Pancreas (tissue), 10 donors: ENCODE data around the gene EPYC. TPM values are rescaled to one million over a fixed set of nuclear protein-coding genes. Genes with fewer than 3 reads are reported as not detected.

ENCODE experiments used
- ATAC-seq, 4 donors: fragments of 200-7000 bp; cut with Tn5 transposase; one replicate each; pipeline versions ENCODE4 v1.8.0 to v1.9.1; 2020; ENCODE audit warnings: mild to moderate bottlenecking in 4 of 4, moderate library complexity in 4 of 4
- DNase-seq, 6 donors: peaks; one replicate each; pipeline ENCODE4 v3.0.0-alpha.2; 2020
- FAIRE-seq: peaks from 2 replicates; lab custom pipeline; 2012; peaks lifted over from hg19 to GRCh38; lab: Jason Lieb, UNC
- H3K27ac ChIP-seq, 4 donors: fragments of 200-600 bp; sonication (generic); 1 replicate in 3 of 4; 2 replicates in 1 of 4; pipeline versions ENCODE4 v1.5.0 to v1.8.0; 2020
- H3K27me3 ChIP-seq, 4 donors: fragments of 200-600 bp; one replicate each; pipeline ENCODE4 v1.8.0; 2021
- H3K36me3 ChIP-seq, 3 donors: fragments of 200-600 bp; sonication (generic) in 1 of 3; one replicate each; pipeline versions ENCODE4 v1.5.0 to v1.8.0; 2020 to 2021
- H3K4me1 ChIP-seq, 3 donors: fragments of 200-600 bp; one replicate each; pipeline ENCODE4 v1.8.0; 2021
- H3K4me3 ChIP-seq, 4 donors: fragments of 200-600 bp; sonication (generic) in 2 of 4; one replicate each; pipeline versions ENCODE4 v1.5.0 to v1.8.0; 2020 to 2021
- H3K9me3 ChIP-seq, 4 donors: fragments of 200-600 bp; one replicate each; pipeline ENCODE4 v1.8.0; 2021
- CTCF ChIP-seq, 4 donors: fragments of 200-600 bp; sonication (generic) in 3 of 4; IDR thresholded peaks; one replicate each; pipeline versions ENCODE4 v1.5.0 to v1.8.0; 2021; ENCODE audit warnings: antibody characterized with exemption in 4 of 4
- WGBS, 2 donors: extraction: QIAGEN DNeasy Blood & Tissue Kit; methylation state at CpG; one replicate each; pipeline ENCODE4 v1.1.7; 2013; 5-methylcytosine and 5-hydroxymethylcytosine counted together
- intact Hi-C, 3 donors: fragments of 100-400 bp; cut with DNase I; formaldehyde crosslinking; loops; one replicate each; pipeline versions ENCODE4 v1.11.1 to v1.14.2; 2022
- polyA plus RNA-seq, 2 donors: library from polyadenylated mRNA; stranded (reverse); fragments of 200-250 nt; gene quantifications; one replicate each; pipeline ENCODE4 v1.2.3, GENCODE V29; 2013
- total RNA-seq, 6 donors: library from RNA; stranded (reverse); fragmentation: NEBNext Ultra II Directional in 4 of 6; extraction: Animal tissue kit (Norgen Biotek cat#: 25700) in 4 of 6; gene quantifications; one replicate each; pipeline versions ENCODE4 v1.2.1 to v1.2.4, GENCODE V29; 2021 to 2023
- donor health status: healthy with polysubstance abuse.
- donor health status: DM: no; HTN: no; CAD: no; lungs with moderate emphysema.
- donor health status: DM: no; HTN: no; CAD: no.
- donor health status: control.
- donor health status: control.
- donor health status: Bipolar disorder and iron deficiency.
- donor health status: DM: yes; HTN: yes; CAD: no.
- donor health status: DM: no; HTN: no; CAD: no.
- donor health status: DM: no; HTN: no; CAD: no.
- donor health status: DM: yes; HTN: yes; CAD: no.

EPYC gene
- total RNA-seq (under 1 TPM in 1 of 6 donors, not detected in 5; 0.12 TPM), polyA plus RNA-seq (not detected)

- H3K27ac ChIP-seq: no peak within 1 kb of the TSS
- TF ChIP-seq CTCF (IDR thresholded peaks at IDR 0.05): no peak
- H3K4me1 ChIP-seq: no peaks in the 10 kb centered on the region
- H3K4me3 ChIP-seq: no peak within 1 kb of the TSS
- ATAC-seq (no peak), DNase-seq (no peak), FAIRE-seq (no peak)
- intact Hi-C loops: no loop called here
- no peaks in the 10 kb centered on the region for H3K27me3 ChIP-seq
- no peaks in the 10 kb centered on the region for H3K36me3 ChIP-seq
- H3K9me3 ChIP-seq: no peaks in the 10 kb centered on the region
Observed at GRCh38 chr12:91004872-91005271, at the start of gene EPYC. TSS of gene EPYC (minus strand) at chr12:91004972. CDS start at chr12:91002565, 2,407 bp downstream.

- no peak for ATAC-seq
- Histone ChIP-seq H3K27me3 (no peaks in the 10 kb centered on the region), H3K36me3 (no peaks in the 10 kb centered on the region), H3K27ac (no peak overlapping the region), H3K4me3 (no peak overlapping the region), H3K9me3 (no peaks in the 10 kb centered on the region), H3K4me1 (no peaks in the 10 kb centered on the region)
- DNase-seq: peak in 1 of 6 donors; percentile 14
- no peak for FAIRE-seq
- 63 to 74% methylated on average over 4 of the region's 4 CpGs for WGBS, 2 donors
- intact Hi-C loops: no loop called here
- no peak for TF ChIP-seq CTCF (IDR thresholded peaks at IDR 0.05)
Observed at GRCh38 chr12:91053951-91054715, 49.4 kb upstream of the EPYC start.

GRCh38 chr12:91052026-91052425 is 47.3 kb upstream of the EPYC start:
- DNase-seq (no peak), ATAC-seq (no peak)

GRCh38 chr12:91044586-91044985 is 39.8 kb upstream of the EPYC start:
- intact Hi-C loops: no loop called here
- H3K27ac ChIP-seq: no peak overlapping the region
- no peak for ATAC-seq
- H3K4me3 ChIP-seq: no peak overlapping the region
- no peaks in the 10 kb centered on the region for H3K9me3 ChIP-seq
- no peak for DNase-seq
- H3K36me3 ChIP-seq: no peaks in the 10 kb centered on the region
- no peak for TF ChIP-seq CTCF (IDR thresholded peaks at IDR 0.05)
- H3K27me3 ChIP-seq: no peaks in the 10 kb centered on the region
- no peaks in the 10 kb centered on the region for H3K4me1 ChIP-seq
- FAIRE-seq: no peak
- 80 to 82% methylated on average over 2 of the region's 2 CpGs for WGBS, 2 donors

More at GRCh38 chr12:91052026-91052425, 47.3 kb upstream of the EPYC start:
- Histone ChIP-seq H3K4me1 (no peaks in the 10 kb centered on the region), H3K36me3 (no peaks in the 10 kb centered on the region), H3K27me3 (no peaks in the 10 kb centered on the region), H3K27ac (no peak overlapping the region), H3K4me3 (no peak overlapping the region), H3K9me3 (no peaks in the 10 kb centered on the region)
- TF ChIP-seq CTCF (IDR thresholded peaks at IDR 0.05): no peak
- FAIRE-seq: no peak
- intact Hi-C loops: no loop called here

- Histone ChIP-seq H3K27me3 (no peaks in the 10 kb centered on the region), H3K27ac (no peak overlapping the region), H3K36me3 (no peaks in the 10 kb centered on the region), H3K9me3 (no peaks in the 10 kb centered on the region), H3K4me3 (no peak overlapping the region), H3K4me1 (no peaks in the 10 kb centered on the region)
- 42 to 47% methylated on average over 4 of the region's 4 CpGs for WGBS, 2 donors
- no peak for FAIRE-seq
- DNase-seq: no peak
- no peak for ATAC-seq
- intact Hi-C loops: no loop called here
- no peak for TF ChIP-seq CTCF (IDR thresholded peaks at IDR 0.05)
Observed at GRCh38 chr12:91043408-91043807, 38.6 kb upstream of the EPYC start.
